T-helper 1 cell treated with Interleukin-12 subunit alpha and Interleukin-12 subunit beta and Interleukin-4 antibody, amounts not matched to agents 30 ng/mL and 1 ng/mL, for 36 hours (primary cell): ENCODE results near the gene ONECUT2. TPM values are rescaled to one million over a fixed set of nuclear protein-coding genes. Genes with fewer than 3 reads are reported as not detected.

Experiments
- intact Hi-C: fragments of 100-400 bp; cut with micrococcal nuclease; formaldehyde crosslinking; loops from one replicate; pipeline ENCODE4 v1.15.1; 2024
- total RNA-seq: library from RNA; stranded (reverse); gene quantifications from 2 replicates; pipeline ENCODE4 v1.2.3, GENCODE V29; 2022

Gene ONECUT2
- total RNA-seq, 1 donor from 2014 or later: 0.20 TPM

- intact Hi-C loops: loop anchor here (5.0 kb wide), 2 partner anchors 79 to 644 kb away; partner anchors contain the start of gene ST8SIA3
Measured at GRCh38 chr18:57431002-57431382, 4.2 kb upstream of the ONECUT2 start.

GRCh38 chr18:57431467-57432080 is 3.6 kb upstream of the ONECUT2 start:
- intact Hi-C loops: loop anchor here (5.0 kb wide), 2 partner anchors 79 to 644 kb away; partner anchors contain the start of gene ST8SIA3

GRCh38 chr18:57432140-57432539 is 3.0 kb upstream of the ONECUT2 start:
- intact Hi-C loops: loop anchor here (5.0 kb wide), 2 partner anchors 80 to 645 kb away; partner anchors contain the start of gene ST8SIA3

- intact Hi-C loops: loop anchor here (5.0 kb wide), 2 partner anchors 81 to 646 kb away; partner anchors contain the start of gene ST8SIA3
Measured at GRCh38 chr18:57432751-57433400, 2.3 kb upstream of the ONECUT2 start.

- intact Hi-C loops: loop anchor here (5.0 kb wide), 2 partner anchors 81 to 646 kb away; partner anchors contain the start of gene ST8SIA3
Measured at GRCh38 chr18:57433482-57433881, 1.7 kb upstream of the ONECUT2 start.

- intact Hi-C loops: loop anchor here (5.0 kb wide), 2 partner anchors 82 to 647 kb away; partner anchors contain the start of gene ST8SIA3
Measured at GRCh38 chr18:57433934-57434535, 1.1 kb upstream of the ONECUT2 start.

- intact Hi-C loops: loop anchor here (5.0 kb wide), 1 partner anchor 1831 kb away; no protein-coding TSS in a partner anchor
Measured at GRCh38 chr18:57435846-57436190, 644 bp downstream of the ONECUT2 start.

- intact Hi-C loops: loop anchor here (5.0 kb wide), 1 partner anchor 1831 kb away; no protein-coding TSS in a partner anchor
Measured at GRCh38 chr18:57436191-57436964, 1.2 kb downstream of the ONECUT2 start.

GRCh38 chr18:57436965-57437333 is 1.8 kb downstream of the ONECUT2 start:
- intact Hi-C loops: loop anchor here (5.0 kb wide), 1 partner anchor 1830 kb away; no protein-coding TSS in a partner anchor

GRCh38 chr18:57437402-57437765 is 2.2 kb downstream of the ONECUT2 start:
- intact Hi-C loops: loop anchor here (5.0 kb wide), 1 partner anchor 1830 kb away; no protein-coding TSS in a partner anchor

- intact Hi-C loops: loop anchor here (2.0 to 5.0 kb wide), 2 partner anchors 569 to 1829 kb away; no protein-coding TSS in a partner anchor
Measured at GRCh38 chr18:57437766-57438671, 2.8 kb downstream of the ONECUT2 start.

- intact Hi-C loops: loop anchor here (2.0 to 5.0 kb wide), 2 partner anchors 570 to 1828 kb away; no protein-coding TSS in a partner anchor
Measured at GRCh38 chr18:57438743-57439608, 3.8 kb downstream of the ONECUT2 start.

- intact Hi-C loops: loop anchor here (2.0 to 5.0 kb wide), 2 partner anchors 571 to 1828 kb away; no protein-coding TSS in a partner anchor
Measured at GRCh38 chr18:57439609-57439968, 4.4 kb downstream of the ONECUT2 start.

GRCh38 chr18:57439985-57440330 is 4.8 kb downstream of the ONECUT2 start:
- intact Hi-C loops: loop anchor here (1.0 to 5.0 kb wide), 3 partner anchors 11 to 1827 kb away; no protein-coding TSS in a partner anchor

- intact Hi-C loops: loop anchor here (1.0 kb wide), 1 partner anchor 11 kb away; no protein-coding TSS in a partner anchor
Measured at GRCh38 chr18:57440331-57441070, 5.3 kb downstream of the ONECUT2 start.

GRCh38 chr18:57441071-57441794 is 6.1 kb downstream of the ONECUT2 start:
- intact Hi-C loops: no loop called here

- intact Hi-C loops: no loop called here
Measured at GRCh38 chr18:57443247-57443646, 8.1 kb downstream of the ONECUT2 start.

GRCh38 chr18:57443702-57444101 is 8.5 kb downstream of the ONECUT2 start:
- intact Hi-C loops: no loop called here
